HEK293 (cell line): Measurements from ENCODE around the gene NLRP9.
A peak's percentile ranks its signal among the peaks of the same experiment; 100 is the strongest.

ENCODE experiments used
- CTCF ChIA-PET: fragments of 350-600 bp; formaldehyde crosslinking; extraction: SDS; loops from one replicate; lab custom pipeline; 2021; ENCODE audit warnings: antibody characterized with exemption; lab: Yijun Ruan, JAX
- POLR2A ChIA-PET: fragments of 300-600 bp; formaldehyde crosslinking; extraction: SDS; loops from one replicate; lab custom pipeline; 2020; ENCODE audit warnings: antibody characterized with exemption, inconsistent platforms; lab: Yijun Ruan, JAX
- H3K27ac ChIP-seq: fragments of 200-500 bp; sonication (Bioruptor generic); 2 replicates; pipeline ENCODE4 v1.5.1; 2014; ENCODE audit warnings: low read depth, low read length, control low read depth, inconsistent platforms; ENCODE audit errors: extremely low read depth
- H3K36me3 ChIP-seq, 2 experiments: fragments of 200-500 bp in 1 of 2; sonication (Bioruptor generic) in 1 of 2; 1 replicate in 1 of 2; 2 replicates in 1 of 2; pipeline ENCODE4 v1.5.1; 2014 to 2017; ENCODE audit warnings: inconsistent platforms in 2 of 2, low read length in 2 of 2; ENCODE audit not compliant: control insufficient read depth in 2 of 2, insufficient read depth in 1 of 2
- H3K4me1 ChIP-seq: fragments of 200-500 bp; sonication (Bioruptor generic); 2 replicates; pipeline ENCODE4 v1.5.1; 2014; ENCODE audit warnings: mild to moderate bottlenecking, low read length, inconsistent platforms; ENCODE audit not compliant: control insufficient read depth, insufficient read depth
- H3K4me3 ChIP-seq: 2 replicates; pipeline ENCODE4 v1.5.1; 2011; ENCODE audit warnings: low read depth, mild to moderate bottlenecking, control low read depth, low read length, moderate library complexity
- H3K9me3 ChIP-seq: fragments of 200-500 bp; sonication (Bioruptor generic); 2 replicates; pipeline ENCODE4 v1.5.1; 2014; ENCODE audit warnings: low read depth, low read length, inconsistent platforms; ENCODE audit not compliant: control insufficient read depth, insufficient read depth
- KLF9 ChIP-seq: fragments of 450-650 bp; formaldehyde crosslinking; IDR thresholded peaks from 2 replicates; pipeline ENCODE4 v1.5.1; 2016; ENCODE audit warnings: missing biosample characterization, missing genetic modification characterization, low read depth
- ZBTB6 ChIP-seq: fragments of 450-650 bp; formaldehyde crosslinking; IDR thresholded peaks from 2 replicates; pipeline ENCODE4 v1.5.1; 2017; ENCODE audit warnings: missing biosample characterization, missing genetic modification characterization
- ZNF184 ChIP-seq: fragments of 450-650 bp; IDR thresholded peaks from 2 replicates; pipeline ENCODE4 v1.5.1; 2018; ENCODE audit warnings: missing biosample characterization, mild to moderate bottlenecking, missing genetic modification characterization
- ZNF302 ChIP-seq: fragments of 450-650 bp; formaldehyde crosslinking; IDR thresholded peaks from 2 replicates; pipeline ENCODE4 v1.5.1; 2016; ENCODE audit warnings: missing biosample characterization, missing genetic modification characterization, low read depth
- ZNF544 ChIP-seq: fragments of 450-650 bp; formaldehyde crosslinking; IDR thresholded peaks from 2 replicates; pipeline ENCODE4 v1.5.0; 2017; ENCODE audit warnings: missing biosample characterization, missing genetic modification characterization
- ZNF548 ChIP-seq: fragments of 450-650 bp; formaldehyde crosslinking; IDR thresholded peaks from 2 replicates; pipeline ENCODE4 v1.5.1; 2016; ENCODE audit warnings: missing biosample characterization, missing genetic modification characterization
- ZNF677 ChIP-seq: fragments of 450-650 bp; IDR thresholded peaks from 2 replicates; pipeline ENCODE4 v1.5.0; 2018; ENCODE audit warnings: missing biosample characterization, mild to moderate bottlenecking, missing genetic modification characterization, moderate library complexity

The NLRP9 gene

GRCh38 chr19:55659822-55660221 is 78.4 kb downstream of the NLRP9 start:
- Histone ChIP-seq H3K4me1 (peaks cover 11% of the 10 kb centered on the region), H3K36me3 (peaks cover 52 to 84% of the 10 kb centered on the region in 2 experiments)
- ChIA-PET CTCF (interaction anchor here (0.6 to 1.7 kb wide), 3 partner anchors 12 to 650 kb away, joined by 3 to 10 read pairs (median 3); no protein-coding TSS in a partner anchor), POLR2A (interaction anchor here (1.6 kb wide), 1 partner anchor 12 kb away, joined by 4 read pairs; no protein-coding TSS in a partner anchor)
- TF ChIP-seq ZNF544 (tag by site-specific recombination) = no peak
- no peak for TF ChIP-seq ZNF302 (tag by site-specific recombination)
- TF ChIP-seq ZNF677 (tag by site-specific recombination) = no peak
- TF ChIP-seq KLF9 (tag by site-specific recombination) = 0 out of 2 replicates have a peak, but pooled peaks have one; percentile 33
- no peak for TF ChIP-seq ZNF548 (tag by site-specific recombination)
- TF ChIP-seq, all 188 proteins: peak for 1
- Histone ChIP-seq H3K4me3 (no peak overlapping the region), H3K27ac (no peak overlapping the region), H3K9me3 (no peaks in the 10 kb centered on the region)

GRCh38 chr19:55658846-55659459 is 79.2 kb downstream of the NLRP9 start:
- H3K4me1 ChIP-seq = peaks cover 11% of the 10 kb centered on the region
- H3K4me3 ChIP-seq = no peak overlapping the region
- peaks cover 43 to 76% of the 10 kb centered on the region in 2 experiments for H3K36me3 ChIP-seq
- TF ChIP-seq ZBTB6 (tag by site-specific recombination) = 0 out of 2 replicates have a peak, but pooled peaks have one; percentile 16
- TF ChIP-seq ZNF184 = no peak
- ChIA-PET POLR2A (interaction anchor here (1.6 kb wide), 1 partner anchor 13 kb away, joined by 4 read pairs; no protein-coding TSS in a partner anchor), CTCF (interaction anchor here (3.6 kb wide), 1 partner anchor 12 kb away, joined by 36 read pairs; no protein-coding TSS in a partner anchor)
- H3K27ac ChIP-seq = peak overlapping the region; percentile 50
- H3K9me3 ChIP-seq = no peaks in the 10 kb centered on the region
